GM21360 (cell line): ENCODE measurements around the gene ANKRD33.
"Not testable (repeated sequence)": the region's sequence is repeated elsewhere in the genome, so short reads cannot be mapped to it uniquely, and the experiment has no call there.

Source experiments
- ATAC-seq: cut with Tn5 transposase; IDR thresholded peaks from one replicate; pipeline ENCODE4 v1.9.1; 2021; ENCODE audit warnings: mild to moderate bottlenecking, moderate library complexity; ENCODE audit not compliant: unreplicated experiment

ANKRD33 gene

GRCh38 chr12:51873251-51873994 lies 14.5 kb upstream of the ANKRD33 start:
- no peak for ATAC-seq

- no peak for ATAC-seq
Observed at GRCh38 chr12:51874000-51874399, 13.9 kb upstream of the ANKRD33 start.

- no peak for ATAC-seq
Observed at GRCh38 chr12:51874486-51874885, 13.4 kb upstream of the ANKRD33 start.

GRCh38 chr12:51879102-51879501 lies 8.8 kb upstream of the ANKRD33 start:
- no peak for ATAC-seq

GRCh38 chr12:51883295-51883694 lies 4.6 kb upstream of the ANKRD33 start:
- no peak for ATAC-seq

GRCh38 chr12:51883998-51884675 lies 3.8 kb upstream of the ANKRD33 start:
- no peak for ATAC-seq

- ATAC-seq: no peak
Observed at GRCh38 chr12:51884676-51885229, 3.1 kb upstream of the ANKRD33 start.

- ATAC-seq: not testable (repeated sequence)
Observed at GRCh38 chr12:51885294-51886020, 2.4 kb upstream of the ANKRD33 start.

GRCh38 chr12:51886021-51886710 lies 1.7 kb upstream of the ANKRD33 start:
- no peak for ATAC-seq

GRCh38 chr12:51888316-51889215 lies 663 bp downstream of the ANKRD33 start:
- no peak for ATAC-seq

- no peak for ATAC-seq
Observed at GRCh38 chr12:51889216-51890132, 1.6 kb downstream of the ANKRD33 start.

GRCh38 chr12:51890133-51890464 lies 2.2 kb downstream of the ANKRD33 start:
- no peak for ATAC-seq

- no peak for ATAC-seq
Observed at GRCh38 chr12:51890511-51891171, 2.7 kb downstream of the ANKRD33 start.

GRCh38 chr12:51891843-51892242 lies 3.9 kb downstream of the ANKRD33 start:
- ATAC-seq: no peak

- no peak for ATAC-seq
Observed at GRCh38 chr12:51893786-51894185, 5.9 kb downstream of the ANKRD33 start.

- ATAC-seq: no peak
Observed at GRCh38 chr12:51895378-51896135, 7.7 kb downstream of the ANKRD33 start.

GRCh38 chr12:51896236-51896635 lies 8.3 kb downstream of the ANKRD33 start:
- ATAC-seq: no peak

GRCh38 chr12:51897181-51897580 lies 9.3 kb downstream of the ANKRD33 start:
- ATAC-seq: no peak
